Natural killer cell (primary cell): Measurements from ENCODE around the gene RPS25. TPM values are rescaled to one million over a fixed set of nuclear protein-coding genes. Genes with fewer than 3 reads are reported as not detected.
A peak's percentile ranks its signal among the peaks of the same experiment; 100 is the strongest.
"Not testable (repeated sequence)": the region's sequence is repeated elsewhere in the genome, so short reads cannot be mapped to it uniquely, and the experiment has no call there.

Source experiments
- ATAC-seq, 3 donors: fragments of 150-1000 bp in 2 of 3; fragments of 200-7000 bp in 1 of 3; cut with Tn5 transposase; 1 replicate in 1 of 3; 2 replicates in 2 of 3; pipeline ENCODE4 v1.10.0; 2021; ENCODE audit warnings: mild to moderate bottlenecking in 2 of 3, moderate library complexity in 2 of 3
- DNase-seq, 2 donors: peaks; one replicate each; pipeline versions ENCODE4 v3.0.0 to v3.0.0-alpha.2; 2013 to 2021; ENCODE audit warnings: mixed read lengths in 1 of 2
- H3K27ac ChIP-seq: one replicate; pipeline ENCODE4 v1.5.1; 2013; ENCODE audit warnings: mild to moderate bottlenecking, low read length
- H3K27me3 ChIP-seq: one replicate; pipeline ENCODE4 v1.6.1; 2013; ENCODE audit warnings: low read length; ENCODE audit not compliant: control insufficient read depth, insufficient read depth
- H3K36me3 ChIP-seq: one replicate; pipeline ENCODE4 v1.6.1; 2013; ENCODE audit warnings: low read length; ENCODE audit not compliant: control insufficient read depth, insufficient read depth
- H3K4me1 ChIP-seq: one replicate; pipeline ENCODE4 v1.6.1; 2013; ENCODE audit warnings: low read length; ENCODE audit not compliant: control insufficient read depth, insufficient read depth
- H3K4me3 ChIP-seq: one replicate; pipeline ENCODE4 v1.5.1; 2013; ENCODE audit warnings: low read length
- H3K9me3 ChIP-seq: one replicate; pipeline ENCODE4 v1.6.1; 2013; ENCODE audit warnings: low read length; ENCODE audit not compliant: control insufficient read depth, insufficient read depth
- H3K27ac Mint-ChIP-seq, 2 donors: one replicate each; pipeline ENCODE4 v1.8.0; 2022; ENCODE audit warnings: mild to moderate bottlenecking in 2 of 2, mixed read lengths in 2 of 2, moderate library complexity in 1 of 2
- H3K27me3 Mint-ChIP-seq, 2 donors: one replicate each; pipeline ENCODE4 v1.8.0; 2022; ENCODE audit warnings: low read depth in 2 of 2, mixed read lengths in 2 of 2
- H3K36me3 Mint-ChIP-seq: one replicate; pipeline ENCODE4 v1.8.0; 2022; ENCODE audit warnings: mixed read lengths
- H3K4me1 Mint-ChIP-seq, 2 donors: one replicate each; pipeline ENCODE4 v1.8.0; 2022; ENCODE audit warnings: mixed read lengths in 2 of 2
- H3K4me3 Mint-ChIP-seq: one replicate; pipeline ENCODE4 v1.8.0; 2022; ENCODE audit warnings: mild to moderate bottlenecking, moderate library complexity, mixed read lengths
- H3K9me3 Mint-ChIP-seq, 2 donors: one replicate each; pipeline ENCODE4 v1.8.0; 2022; ENCODE audit warnings: mixed read lengths in 2 of 2
- WGBS: methylation state at CpG from one replicate; pipeline ENCODE4 v1.1.7; 2013; ENCODE audit warnings: missing lambda C conversion rate; ENCODE audit not compliant: insufficient coverage; 5-methylcytosine and 5-hydroxymethylcytosine counted together
- intact Hi-C: fragments of 100-400 bp; cut with micrococcal nuclease; formaldehyde crosslinking; loops from one replicate; pipeline ENCODE4 v1.14.2; 2022
- total RNA-seq, 4 donors: library from RNA; stranded (reverse); fragments of 120-200 nt in 1 of 4; gene quantifications; one replicate each; pipeline versions ENCODE4 v1.2.3 to v1.2.4, GENCODE V29; 2013 to 2022
- TF ChIP-seq, protein P1 (sequence below): fragments of 200-600 bp; IDR thresholded peaks from one replicate; pipeline ENCODE4 v1.8.0; 2022; ENCODE audit warnings: antibody characterized with exemption

The RPS25 gene
- total RNA-seq, 3 donors from 2014 or later (not counting 1 experiment from before 2014, with no cell fraction given): 870 to 1,051 (median 887) TPM

DNA sequence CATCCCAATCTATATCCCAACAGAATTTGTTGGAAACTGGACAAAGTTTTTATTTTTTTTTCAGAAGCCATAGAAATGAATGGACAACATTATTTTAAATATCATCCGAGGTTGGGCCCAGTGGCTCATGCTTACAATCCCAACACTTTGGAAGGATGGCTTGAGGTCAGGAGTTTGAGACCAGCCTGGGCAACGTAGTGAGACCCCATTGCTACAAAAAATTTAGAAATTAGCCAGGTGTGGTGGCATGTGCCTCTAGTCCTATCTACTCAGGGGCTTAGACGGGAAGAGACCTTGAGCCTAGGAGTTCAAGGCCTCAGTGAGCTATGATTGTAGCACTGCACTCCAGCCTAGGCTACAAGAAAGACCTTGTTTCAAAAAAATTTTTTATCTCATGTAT, 16.7 kb upstream of the RPS25 start:
- WGBS: 89% methylated on average over 3 of the region's 3 CpGs
- Histone ChIP-seq H3K4me1 (peaks cover 10% of the 10 kb centered on the region), H3K9me3 (no peaks in the 10 kb centered on the region), H3K27ac (no peak overlapping the region), H3K4me3 (no peak overlapping the region), H3K27me3 (no peaks in the 10 kb centered on the region), H3K36me3 (no peaks in the 10 kb centered on the region)
- H3K27me3 Mint-ChIP-seq: peaks cover 0 to 4% of the 10 kb centered on the region in 2 donors
- H3K4me3 Mint-ChIP-seq: no peak overlapping the region
- no peak overlapping the region for H3K27ac Mint-ChIP-seq
- DNase-seq (no peak), ATAC-seq (no peak)
- TF ChIP-seq, protein P1, sequence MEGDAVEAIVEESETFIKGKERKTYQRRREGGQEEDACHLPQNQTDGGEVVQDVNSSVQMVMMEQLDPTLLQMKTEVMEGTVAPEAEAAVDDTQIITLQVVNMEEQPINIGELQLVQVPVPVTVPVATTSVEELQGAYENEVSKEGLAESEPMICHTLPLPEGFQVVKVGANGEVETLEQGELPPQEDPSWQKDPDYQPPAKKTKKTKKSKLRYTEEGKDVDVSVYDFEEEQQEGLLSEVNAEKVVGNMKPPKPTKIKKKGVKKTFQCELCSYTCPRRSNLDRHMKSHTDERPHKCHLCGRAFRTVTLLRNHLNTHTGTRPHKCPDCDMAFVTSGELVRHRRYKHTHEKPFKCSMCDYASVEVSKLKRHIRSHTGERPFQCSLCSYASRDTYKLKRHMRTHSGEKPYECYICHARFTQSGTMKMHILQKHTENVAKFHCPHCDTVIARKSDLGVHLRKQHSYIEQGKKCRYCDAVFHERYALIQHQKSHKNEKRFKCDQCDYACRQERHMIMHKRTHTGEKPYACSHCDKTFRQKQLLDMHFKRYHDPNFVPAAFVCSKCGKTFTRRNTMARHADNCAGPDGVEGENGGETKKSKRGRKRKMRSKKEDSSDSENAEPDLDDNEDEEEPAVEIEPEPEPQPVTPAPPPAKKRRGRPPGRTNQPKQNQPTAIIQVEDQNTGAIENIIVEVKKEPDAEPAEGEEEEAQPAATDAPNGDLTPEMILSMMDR: no peak
- H3K36me3 Mint-ChIP-seq: no peaks in the 10 kb centered on the region
- no peaks in the 10 kb centered on the region for H3K9me3 Mint-ChIP-seq
- H3K4me1 Mint-ChIP-seq: peaks cover 0 to 4% of the 10 kb centered on the region in 2 donors
- intact Hi-C loops: no loop called here

DNA sequence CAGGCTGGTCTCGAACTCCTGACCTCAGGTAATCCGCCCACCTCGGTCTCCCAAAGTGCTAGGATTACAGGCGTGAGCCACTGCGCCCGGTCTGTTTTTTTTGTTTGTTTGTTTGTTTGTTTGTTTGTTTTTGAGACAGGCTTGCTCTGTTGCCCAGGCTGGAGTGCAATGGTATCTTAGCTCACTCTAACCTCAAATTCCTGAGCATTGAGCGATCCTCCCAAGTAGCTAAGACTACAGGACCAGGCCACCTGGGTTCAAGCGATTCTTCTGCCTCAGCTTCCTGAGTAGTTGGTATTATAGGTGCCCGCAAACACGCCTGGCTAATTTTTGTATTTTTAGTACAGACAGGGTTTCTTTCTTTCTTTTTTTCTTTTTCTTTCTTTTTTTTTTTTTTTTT, 15.3 kb upstream of the RPS25 start:
- H3K9me3 ChIP-seq, ATAC-seq, DNase-seq, intact Hi-C loops, H3K4me3 Mint-ChIP-seq, H3K36me3 ChIP-seq, H3K4me3 ChIP-seq, H3K27ac ChIP-seq, H3K9me3 Mint-ChIP-seq, H3K27ac Mint-ChIP-seq, H3K27me3 ChIP-seq, H3K27me3 Mint-ChIP-seq, H3K36me3 Mint-ChIP-seq: not testable (repeated sequence)
- WGBS: 97% methylated on average over 10 of the region's 10 CpGs
- peaks cover 13% of the 10 kb centered on the region for H3K4me1 ChIP-seq
- peaks cover 0 to 16% of the 10 kb centered on the region in 2 donors for H3K4me1 Mint-ChIP-seq

DNA sequence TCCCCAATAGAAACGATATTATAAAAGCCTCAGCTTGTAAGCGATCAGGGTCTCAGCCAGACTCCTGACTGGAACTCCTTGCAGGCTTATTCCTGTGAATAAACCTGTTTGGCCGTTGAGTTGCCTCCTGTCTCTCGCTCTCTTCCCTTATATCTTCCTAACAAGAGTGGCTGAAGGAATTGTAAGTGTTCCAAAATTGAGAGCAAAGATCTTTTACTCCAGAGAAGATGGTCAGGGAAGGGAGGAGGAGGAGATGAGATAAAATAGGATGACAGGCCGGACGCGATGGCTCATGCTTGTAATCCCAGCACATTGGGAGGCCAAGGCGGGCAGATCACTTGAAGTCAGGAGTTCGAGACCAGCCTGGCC, 13.8 kb upstream of the RPS25 start:
- Histone ChIP-seq H3K27ac (no peak overlapping the region), H3K27me3 (no peaks in the 10 kb centered on the region), H3K4me3 (no peak overlapping the region), H3K4me1 (peaks cover 13% of the 10 kb centered on the region), H3K36me3 (no peaks in the 10 kb centered on the region), H3K9me3 (no peaks in the 10 kb centered on the region)
- Mint-ChIP-seq H3K4me1 (peaks cover 0 to 16% of the 10 kb centered on the region in 2 donors), H3K9me3 (no peaks in the 10 kb centered on the region), H3K27me3 (no peaks in the 10 kb centered on the region), H3K4me3 (no peak overlapping the region), H3K27ac (peak overlapping the region in 1 of 2 donors; percentile 85), H3K36me3 (no peaks in the 10 kb centered on the region)
- 96% methylated on average over 7 of the region's 9 CpGs for WGBS
- DNase-seq: no peak
- intact Hi-C loops: loop anchor here (2.0 kb wide), 2 partner anchors 25 to 63 kb away; partner anchors contain the start of gene HYOU1
- TF ChIP-seq, protein P1: no peak
- ATAC-seq: no peak

DNA sequence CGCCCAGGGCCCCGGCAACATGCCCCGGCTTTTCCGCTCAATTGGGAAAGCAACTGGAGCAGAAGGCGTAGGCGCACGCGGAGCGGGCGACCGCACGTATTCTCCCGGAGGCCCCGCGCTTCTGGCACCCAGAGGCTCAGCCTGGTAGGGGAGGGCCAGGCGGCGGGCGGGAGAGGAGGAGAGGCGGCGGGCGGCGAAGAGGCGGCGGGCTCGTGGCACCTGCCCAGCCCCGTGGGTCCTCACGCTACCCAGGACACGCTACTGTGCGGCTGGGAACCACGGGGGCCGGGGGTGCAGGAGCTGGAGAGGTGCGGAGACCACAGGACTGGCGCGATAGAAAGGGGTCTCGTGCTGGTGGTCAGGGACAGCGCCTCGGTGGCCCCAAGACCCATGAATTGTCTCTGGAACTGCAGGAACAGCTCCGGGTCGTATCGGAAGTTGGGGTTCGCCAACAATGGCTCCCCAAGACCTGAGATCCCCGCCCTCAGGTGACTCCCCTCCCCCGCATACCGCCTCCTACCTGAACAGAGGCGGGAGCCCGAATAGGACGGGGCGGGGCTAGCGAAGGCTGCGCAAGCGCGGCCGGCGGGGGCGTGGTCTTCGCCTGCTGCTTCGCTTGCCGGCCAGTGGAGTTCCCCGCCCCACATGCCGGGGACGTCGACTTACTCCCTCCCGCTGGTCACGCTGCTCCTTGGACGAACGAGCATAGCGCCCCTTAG, 12.3 kb upstream of the RPS25 start, which contains the start of gene SLC37A4:
Gene SLC37A4, minus strand, starts transcription at position 549 of the 719 bp plus-strand sequence.
- Mint-ChIP-seq H3K36me3 (no peaks in the 10 kb centered on the region), H3K9me3 (no peaks in the 10 kb centered on the region), H3K4me1 (peaks cover under 1 to 16% of the 10 kb centered on the region in 2 donors), H3K27me3 (no peaks in the 10 kb centered on the region), H3K27ac (peak within 1 kb of the TSS; percentile 14 to 85), H3K4me3 (peak within 1 kb of the TSS; percentile 84)
- TF ChIP-seq, protein P1: peak; percentile 82
- DNase-seq: peak; percentile 98 to 99
- peak within 1 kb of the TSS; percentile 74 for H3K4me3 ChIP-seq
- peak; percentile 96 to 98 (median 97) for ATAC-seq
- WGBS: under 1% methylated on average over 67 of the region's 67 CpGs
- H3K27ac ChIP-seq: peak within 1 kb of the TSS; percentile 55
- no peaks in the 10 kb centered on the region for H3K27me3 ChIP-seq
- peaks cover 13% of the 10 kb centered on the region for H3K4me1 ChIP-seq
- no peaks in the 10 kb centered on the region for H3K9me3 ChIP-seq
- H3K36me3 ChIP-seq: peaks cover 3% of the 10 kb centered on the region
- intact Hi-C loops: loop anchor here (1.0 to 2.0 kb wide), 4 partner anchors 12 to 64 kb away; partner anchors contain the start of genes CENATAC, HYOU1, RPS25 and TRAPPC4
